Measurements from ENCODE around the gene DEFB114.

- TF ChIP-seq CTCF (IDR thresholded peaks at IDR 0.05) (no peak), POLR2A (IDR thresholded peaks at IDR 0.05) (no peak)
Measured at GRCh38 chr6:49933526-49933925, 30.4 kb downstream of the DEFB114 start.

Measured in adrenal gland (tissue), 5 donors.